ENCODE data around the gene LMBR1L.

- TF ChIP-seq ZNF404 (tag by site-specific recombination; IDR thresholded peaks at IDR 0.05), result no peak
- TF ChIP-seq SP2 (tag by site-specific recombination; IDR thresholded peaks at IDR 0.05), result no peak; the same call in 1 of the 2 replicates
These were observed 52.1 kb downstream of the LMBR1L start for GRCh38 chr12:49058366-49059044.
